ENCODE data around the gene TEKT2.

The TEKT2 gene

DNA sequence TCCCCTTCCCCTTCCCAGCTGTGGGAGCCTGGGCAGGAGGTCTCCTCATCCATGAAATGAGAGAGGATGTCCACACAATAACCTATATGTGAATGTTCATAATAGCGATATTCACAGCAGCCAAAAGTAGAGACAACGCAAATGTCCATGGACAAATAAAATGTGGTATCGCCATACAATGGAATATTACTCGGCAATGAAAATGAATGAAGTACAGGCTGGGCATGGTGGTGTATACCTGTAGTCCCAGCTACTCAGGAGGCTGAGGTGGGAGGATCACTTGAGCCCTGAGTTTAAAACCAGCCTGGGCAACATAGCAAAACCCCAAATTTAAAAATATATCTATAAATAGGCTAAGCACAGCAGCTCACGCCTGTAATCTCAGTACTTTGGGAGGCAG, 17.7 kb downstream of the TEKT2 start:
- in situ Hi-C loops (cut with MboI; ENCODE audit: low sequenced_read_pairs), result loop anchor here (10.0 kb wide), 1 partner anchor 313 kb away; no protein-coding TSS in a partner anchor

DNA sequence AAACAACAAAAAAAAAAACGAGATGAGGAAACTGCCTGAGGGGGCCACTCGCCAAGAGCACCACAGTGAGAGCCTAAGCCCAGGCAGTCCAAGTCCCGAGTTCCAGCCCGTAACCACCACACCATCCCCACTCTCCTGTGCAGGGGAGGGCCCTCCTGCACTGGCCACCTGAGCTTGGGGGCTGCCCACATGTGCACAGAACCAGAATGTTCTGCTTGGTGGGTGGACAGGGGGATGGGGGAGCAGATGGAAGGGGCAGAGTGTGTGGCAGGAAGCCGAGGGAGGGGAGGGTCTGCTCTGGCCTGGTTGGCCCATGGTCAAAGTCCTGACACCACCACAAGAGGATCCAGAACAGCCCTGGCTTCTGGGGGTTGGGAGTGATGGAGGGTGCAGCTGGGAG, 22.4 kb downstream of the TEKT2 start:
- in situ Hi-C loops (cut with MboI; ENCODE audit: low sequenced_read_pairs), result loop anchor here (10.0 kb wide), 1 partner anchor 309 kb away; no protein-coding TSS in a partner anchor

DNA sequence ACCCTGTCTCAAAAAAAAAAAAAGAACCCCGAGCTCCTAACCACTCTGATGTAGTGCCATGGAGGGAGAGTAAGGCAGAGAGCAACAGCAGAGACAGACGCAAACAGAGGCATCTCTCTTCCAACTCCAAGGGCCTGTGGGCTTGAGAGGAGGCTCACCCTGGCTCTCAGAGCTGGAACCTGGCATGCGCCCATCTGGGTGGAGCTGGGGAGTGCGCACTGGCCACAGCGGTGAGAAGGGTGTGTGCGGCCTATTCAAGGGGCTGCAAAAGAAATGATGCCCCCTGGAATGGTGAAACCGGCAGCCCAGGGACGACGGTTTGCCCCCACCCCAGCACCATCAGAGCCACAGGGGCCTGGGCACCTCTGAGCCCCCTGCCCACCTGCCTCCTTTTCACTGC, 23.5 kb downstream of the TEKT2 start:
- in situ Hi-C loops (cut with MboI; ENCODE audit: low sequenced_read_pairs), result loop anchor here (10.0 kb wide), 1 partner anchor 307 kb away; no protein-coding TSS in a partner anchor

DNA sequence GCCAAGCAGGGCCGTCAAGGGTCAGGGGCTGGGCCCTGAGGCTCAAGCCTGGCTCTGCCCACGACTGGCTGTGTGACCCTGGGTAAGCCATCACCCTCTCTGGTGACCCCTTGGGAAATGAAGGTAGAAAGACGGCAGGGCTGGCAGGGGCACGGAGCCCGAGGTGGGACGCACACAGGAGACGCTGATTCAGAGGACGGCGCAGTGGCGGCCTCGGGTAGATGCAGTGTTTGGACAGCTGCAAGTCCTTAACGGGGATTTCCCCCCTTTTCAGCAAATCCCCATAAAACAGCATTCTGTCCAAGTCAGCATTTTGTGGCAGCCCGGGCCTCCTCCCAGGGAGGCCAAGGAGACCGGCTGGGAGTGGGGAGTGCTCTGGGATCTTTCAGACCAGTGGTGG, 24.4 kb downstream of the TEKT2 start:
- in situ Hi-C loops (cut with MboI; ENCODE audit: low sequenced_read_pairs), result loop anchor here (10.0 kb wide), 1 partner anchor 306 kb away; no protein-coding TSS in a partner anchor

DNA sequence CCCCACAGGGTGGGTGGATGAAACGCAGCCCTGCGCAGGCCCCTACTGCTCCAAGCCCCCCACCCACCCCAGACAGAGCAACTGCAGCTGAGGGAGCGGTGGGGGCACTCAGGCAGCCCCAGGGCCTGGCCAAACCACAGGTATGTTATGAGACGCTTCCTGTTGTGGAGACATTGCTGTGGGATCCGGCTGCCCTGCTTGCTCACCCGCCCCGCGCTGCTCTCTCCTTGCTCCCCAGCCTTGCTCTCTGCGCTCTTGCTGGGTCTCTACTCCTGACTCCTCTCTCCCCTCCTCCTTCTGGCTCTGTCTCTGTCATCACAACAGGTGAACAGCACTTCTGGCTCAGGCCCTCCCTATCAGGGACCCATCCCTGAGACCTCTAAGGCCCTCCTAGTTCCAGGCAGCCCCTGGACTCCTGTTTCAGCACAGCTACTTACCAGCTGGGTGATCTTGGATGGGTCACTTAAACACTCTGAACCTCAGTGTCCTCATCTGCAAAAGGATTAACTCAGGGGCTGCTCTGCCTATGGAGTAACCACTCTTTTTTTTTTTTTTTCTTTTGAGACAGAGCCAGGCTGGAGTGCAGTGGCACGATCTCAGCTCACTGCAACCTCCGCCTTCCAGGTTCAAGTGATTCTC, 25.3 kb downstream of the TEKT2 start:
- in situ Hi-C loops (cut with MboI; ENCODE audit: low sequenced_read_pairs), result loop anchor here (10.0 kb wide), 1 partner anchor 306 kb away; no protein-coding TSS in a partner anchor

DNA sequence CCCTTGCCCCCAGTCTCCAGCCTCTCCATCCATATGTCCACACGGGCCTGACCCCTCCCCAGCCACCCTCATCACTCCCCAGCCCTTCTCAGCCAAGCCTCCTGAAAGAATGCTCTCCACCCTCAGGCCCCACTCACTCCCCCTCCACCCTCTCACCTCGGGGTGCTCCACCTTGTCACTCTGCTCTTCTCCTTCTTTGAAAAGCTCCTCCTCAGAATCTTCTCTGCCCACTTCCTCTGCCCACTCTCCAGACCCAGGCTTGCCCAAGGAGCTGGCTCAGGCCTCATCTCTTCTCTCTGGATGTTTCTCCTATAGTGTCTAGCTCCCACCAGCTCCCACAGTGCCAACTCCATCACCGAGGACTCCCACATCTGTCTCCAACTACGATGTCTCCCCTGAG, 27.3 kb downstream of the TEKT2 start:
- in situ Hi-C loops (cut with MboI; ENCODE audit: low sequenced_read_pairs), result no loop called here

DNA sequence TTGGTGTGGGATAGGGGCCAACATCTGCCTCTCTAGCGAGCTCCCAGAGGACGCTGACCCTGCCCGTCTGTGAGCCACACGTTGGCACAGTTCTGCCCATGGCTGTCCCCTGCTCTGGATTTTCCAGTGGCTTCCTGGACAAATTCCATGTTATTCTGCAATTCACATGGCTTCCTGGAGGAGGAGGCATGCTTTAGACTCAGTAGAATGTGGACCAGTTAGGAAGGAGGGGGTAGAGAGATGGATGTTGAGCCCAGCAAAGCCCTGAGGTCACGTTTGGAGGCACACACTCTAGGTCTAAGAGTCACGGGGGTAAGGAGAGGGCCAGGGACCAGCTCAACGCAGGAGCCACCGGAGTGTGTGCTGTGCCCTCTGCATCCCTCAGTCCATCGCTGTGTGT, 28.9 kb downstream of the TEKT2 start:
- in situ Hi-C loops (cut with MboI; ENCODE audit: low sequenced_read_pairs), result no loop called here

DNA sequence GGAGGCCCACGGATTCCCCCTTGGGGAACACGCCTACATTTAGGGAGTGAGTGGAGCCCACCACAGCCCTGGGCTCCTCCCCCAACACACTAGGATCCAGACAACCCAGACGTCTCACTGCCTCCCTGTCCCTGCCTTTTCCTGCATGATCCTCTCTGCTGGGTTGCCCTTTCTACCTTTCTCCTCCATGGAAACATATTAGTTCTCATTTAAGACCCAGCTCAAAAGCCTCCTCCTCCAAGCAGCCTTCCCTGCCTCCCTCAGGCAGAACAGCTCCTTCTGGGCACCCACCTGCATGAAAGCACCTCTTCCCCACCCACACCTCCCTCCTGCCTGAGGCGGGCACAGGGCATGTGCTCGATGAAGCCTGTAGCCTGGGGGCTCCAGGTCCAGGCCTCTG, 30.5 kb downstream of the TEKT2 start:
- in situ Hi-C loops (cut with MboI; ENCODE audit: low sequenced_read_pairs), result no loop called here

DNA sequence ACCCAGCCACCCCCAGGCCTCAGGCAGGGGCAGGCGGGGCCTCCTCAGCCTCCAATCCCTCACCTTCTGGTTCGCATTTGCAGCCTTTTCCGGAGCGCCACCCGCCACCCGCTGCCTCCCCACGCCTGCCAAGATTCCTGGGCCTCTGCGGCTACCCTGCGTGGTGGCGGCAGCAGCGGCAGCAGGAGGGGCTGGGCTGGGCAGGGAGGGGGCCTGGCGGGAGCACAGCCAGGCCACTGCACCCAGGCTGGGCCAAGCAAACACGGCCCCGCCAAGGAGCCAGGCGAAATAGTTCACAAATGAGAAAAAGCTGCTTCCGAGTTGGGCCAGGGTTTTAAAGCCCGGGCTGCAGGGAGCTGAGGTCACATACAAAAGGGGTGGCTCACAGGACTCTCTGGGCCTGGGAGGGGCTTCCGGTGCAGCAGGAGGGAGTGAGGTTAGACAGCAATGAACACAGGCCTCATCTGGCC, 31.3 kb downstream of the TEKT2 start:
- in situ Hi-C loops (cut with MboI; ENCODE audit: low sequenced_read_pairs), result no loop called here

DNA sequence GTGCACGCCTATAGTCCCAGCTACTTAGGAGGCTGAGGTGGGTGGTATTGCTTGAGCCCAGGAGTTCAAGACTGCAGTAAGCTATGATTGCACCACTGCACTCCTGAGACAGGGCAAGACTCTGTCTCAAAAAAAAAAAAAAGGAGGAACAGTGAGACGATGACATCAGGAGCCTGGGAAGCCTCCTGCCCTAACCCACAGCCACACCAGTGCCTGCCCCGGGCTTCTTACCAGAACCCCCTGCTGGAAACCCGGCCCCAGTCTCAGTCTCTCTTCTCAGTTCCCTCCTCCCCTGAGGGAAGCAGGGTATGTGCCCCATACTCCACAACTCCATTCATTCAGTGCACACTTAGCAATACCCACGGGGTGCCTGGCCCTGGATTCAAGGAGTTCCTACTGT, 32.0 kb downstream of the TEKT2 start:
- in situ Hi-C loops (cut with MboI; ENCODE audit: low sequenced_read_pairs), result no loop called here

DNA sequence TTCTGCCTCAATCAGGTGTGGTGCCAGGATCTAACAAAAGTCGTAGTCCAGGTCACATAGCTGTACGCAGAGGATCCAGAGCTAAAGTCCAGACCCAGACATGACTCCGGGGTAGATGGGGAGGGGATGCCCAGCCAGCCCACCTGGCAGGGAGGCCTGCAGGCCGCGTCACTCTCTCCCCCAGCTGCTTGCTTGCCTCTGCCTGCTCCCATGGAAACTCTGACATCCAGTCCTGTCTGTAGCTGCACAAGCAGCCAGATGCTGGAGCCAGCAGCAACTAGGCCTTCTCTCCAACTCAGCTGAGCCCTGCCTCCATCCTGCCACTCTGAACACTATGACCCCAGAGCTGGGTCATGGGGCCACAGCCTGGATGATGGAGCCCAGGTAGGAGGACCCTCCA, 33.0 kb downstream of the TEKT2 start:
- in situ Hi-C loops (cut with MboI; ENCODE audit: low sequenced_read_pairs), result no loop called here

DNA sequence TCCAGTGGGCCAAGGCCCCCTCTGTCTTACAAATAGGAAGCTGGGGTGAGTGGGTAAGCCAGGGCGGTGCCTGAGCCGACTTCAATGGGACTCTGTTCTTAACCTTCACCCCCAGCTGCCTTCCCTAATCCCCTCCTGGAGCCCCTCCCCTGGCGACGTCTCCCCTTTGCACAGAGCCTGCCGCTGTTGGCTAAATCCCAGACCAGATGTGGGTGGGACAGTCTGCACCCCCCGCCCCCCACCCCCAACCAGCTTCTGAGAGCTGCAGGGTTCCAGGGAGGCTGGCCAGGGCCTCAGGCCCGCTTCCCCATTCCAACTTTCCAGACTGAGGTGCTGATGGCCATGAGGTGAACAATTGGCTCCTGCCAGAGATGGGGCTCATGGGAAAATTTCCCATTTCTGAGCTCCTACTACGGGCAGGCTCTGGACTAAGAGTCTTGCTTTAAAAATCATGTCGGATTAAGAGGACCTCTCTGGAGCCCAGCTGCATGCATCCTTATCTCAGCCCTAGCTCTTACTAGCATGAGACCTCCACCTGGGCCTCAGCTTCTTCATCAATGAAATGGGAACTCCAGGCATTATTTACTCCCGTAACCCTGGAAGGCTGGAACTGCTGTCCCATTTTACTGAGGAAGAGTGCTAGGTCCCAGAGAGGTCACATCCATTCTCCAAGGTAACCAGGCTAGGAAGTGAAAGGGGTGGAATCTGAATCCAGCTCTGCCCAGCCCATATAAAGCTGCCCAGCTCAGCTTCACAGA, 34.7 kb downstream of the TEKT2 start:
- in situ Hi-C loops (cut with MboI; ENCODE audit: low sequenced_read_pairs), result no loop called here

DNA sequence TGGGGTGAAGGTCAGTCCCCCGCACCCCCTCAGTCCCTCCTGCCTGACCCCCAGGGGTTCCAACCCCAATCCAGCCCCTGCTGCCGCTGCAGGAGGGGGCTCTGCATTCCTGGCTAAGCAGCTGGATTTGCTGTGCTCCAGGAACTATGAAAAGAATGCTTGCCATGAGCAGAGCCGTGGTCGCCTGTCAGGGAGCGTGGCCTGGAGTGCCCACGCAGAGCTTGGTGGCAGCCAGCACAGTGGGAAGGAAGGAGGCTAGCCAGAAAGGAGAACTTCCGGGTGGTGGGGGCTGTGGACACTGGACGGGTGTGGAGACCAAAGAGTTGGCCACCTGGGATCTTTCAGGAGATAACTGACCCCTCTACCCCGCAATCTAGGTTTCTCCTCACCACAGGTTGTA, 35.6 kb downstream of the TEKT2 start:
- in situ Hi-C loops (cut with MboI; ENCODE audit: low sequenced_read_pairs), result no loop called here

DNA sequence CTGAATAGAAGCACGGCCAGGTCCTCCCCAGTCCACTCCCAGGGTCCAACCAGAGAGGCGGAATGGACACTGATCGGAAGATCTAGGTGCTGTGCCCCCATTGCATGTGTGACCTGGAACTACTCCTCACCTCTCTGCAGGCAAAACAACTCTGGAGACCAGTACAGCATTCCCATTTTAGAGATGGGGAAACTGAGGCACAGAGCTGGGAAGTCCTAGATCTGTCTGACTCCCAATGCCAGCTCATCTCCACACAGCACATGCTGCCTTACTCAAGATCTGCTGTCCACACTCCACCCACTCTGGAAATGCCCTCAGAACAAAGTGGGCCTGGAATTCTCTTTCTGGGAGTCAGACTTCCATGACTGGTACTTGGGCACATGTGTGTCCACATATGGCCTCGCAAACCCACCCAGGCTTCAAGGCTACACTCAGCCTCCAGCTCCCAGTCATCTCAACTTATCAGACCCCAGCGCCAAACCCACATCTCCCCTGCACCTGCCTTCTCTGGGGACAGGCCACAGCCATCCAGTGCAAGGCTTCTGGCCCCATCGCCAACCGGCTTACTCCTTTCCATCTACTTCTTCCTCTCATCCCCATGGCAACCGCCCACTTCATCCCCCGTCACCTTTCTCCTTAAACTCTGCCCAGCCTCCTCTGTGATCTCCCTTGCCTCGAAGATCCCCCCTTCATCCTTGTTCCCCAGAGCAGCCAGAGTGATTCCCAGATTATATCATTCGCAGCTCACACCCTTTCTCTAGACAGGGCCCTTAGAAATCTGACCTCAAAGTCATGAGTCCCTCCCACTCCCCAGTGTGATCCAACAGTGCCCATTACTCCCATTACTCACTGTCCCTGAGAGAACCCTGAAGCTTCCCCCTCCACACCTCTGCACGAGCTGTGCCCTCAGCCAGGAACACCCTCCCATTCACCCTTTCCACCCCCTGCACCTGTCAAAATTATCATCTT, 38.5 kb downstream of the TEKT2 start:
- in situ Hi-C loops (cut with MboI; ENCODE audit: low sequenced_read_pairs), result no loop called here

DNA sequence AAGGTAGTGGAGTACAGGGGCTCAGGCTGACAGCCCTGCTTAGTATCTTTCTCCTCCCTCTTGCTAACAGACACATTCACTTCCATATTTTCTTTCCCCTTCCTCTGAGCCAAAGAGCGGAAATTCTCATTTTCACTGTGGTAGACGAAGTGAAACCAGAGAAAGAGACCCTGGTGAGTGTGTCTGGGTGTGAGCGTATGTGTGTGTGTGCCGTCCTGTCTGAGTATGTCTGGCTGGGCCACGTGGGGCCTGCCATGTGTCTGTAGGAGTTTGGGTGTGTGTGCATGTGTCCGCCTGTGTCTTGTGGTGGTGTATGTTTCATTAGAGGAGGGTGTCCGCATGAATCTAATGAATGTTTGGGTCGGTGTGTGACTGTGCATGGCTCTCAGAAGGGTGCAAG, 39.5 kb downstream of the TEKT2 start:
- in situ Hi-C loops (cut with MboI; ENCODE audit: low sequenced_read_pairs), result no loop called here

DNA sequence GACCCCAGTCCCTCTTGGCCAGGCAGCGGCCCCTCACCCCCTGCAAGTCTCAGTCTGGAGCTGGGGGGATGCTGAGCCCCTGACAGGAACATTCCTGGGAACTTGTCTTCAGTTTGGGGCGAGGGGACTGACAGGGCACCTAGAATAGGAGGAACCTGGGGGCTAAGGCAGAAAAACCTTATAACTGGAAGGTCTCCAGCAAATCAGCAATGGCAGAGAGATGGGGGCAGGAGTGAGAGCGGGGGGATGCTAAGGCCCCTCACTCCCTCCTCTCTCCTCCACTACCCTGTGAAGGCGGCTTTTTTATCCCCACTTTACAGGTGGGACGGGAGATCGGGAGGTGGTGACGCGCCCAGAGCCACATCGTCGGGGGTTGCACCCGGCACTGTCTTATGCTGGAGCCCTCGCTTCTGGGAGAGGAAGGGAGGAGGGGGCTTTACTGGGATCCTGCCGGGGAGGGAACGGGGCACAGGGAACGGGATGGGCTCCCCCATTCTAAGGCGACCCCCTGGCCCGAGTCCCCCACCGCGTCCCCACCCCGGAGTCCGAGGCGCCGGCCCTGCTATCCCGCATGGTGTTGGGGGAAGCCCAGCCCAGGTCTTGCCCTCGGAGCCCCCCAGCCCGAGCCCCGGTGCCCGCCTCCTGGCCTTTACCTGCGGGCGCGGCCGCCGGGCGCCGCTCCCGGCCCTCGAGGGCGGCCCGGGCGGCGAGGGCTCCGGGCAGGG, 40.7 kb downstream of the TEKT2 start:
- in situ Hi-C loops (cut with MboI; ENCODE audit: low sequenced_read_pairs), result no loop called here

DNA sequence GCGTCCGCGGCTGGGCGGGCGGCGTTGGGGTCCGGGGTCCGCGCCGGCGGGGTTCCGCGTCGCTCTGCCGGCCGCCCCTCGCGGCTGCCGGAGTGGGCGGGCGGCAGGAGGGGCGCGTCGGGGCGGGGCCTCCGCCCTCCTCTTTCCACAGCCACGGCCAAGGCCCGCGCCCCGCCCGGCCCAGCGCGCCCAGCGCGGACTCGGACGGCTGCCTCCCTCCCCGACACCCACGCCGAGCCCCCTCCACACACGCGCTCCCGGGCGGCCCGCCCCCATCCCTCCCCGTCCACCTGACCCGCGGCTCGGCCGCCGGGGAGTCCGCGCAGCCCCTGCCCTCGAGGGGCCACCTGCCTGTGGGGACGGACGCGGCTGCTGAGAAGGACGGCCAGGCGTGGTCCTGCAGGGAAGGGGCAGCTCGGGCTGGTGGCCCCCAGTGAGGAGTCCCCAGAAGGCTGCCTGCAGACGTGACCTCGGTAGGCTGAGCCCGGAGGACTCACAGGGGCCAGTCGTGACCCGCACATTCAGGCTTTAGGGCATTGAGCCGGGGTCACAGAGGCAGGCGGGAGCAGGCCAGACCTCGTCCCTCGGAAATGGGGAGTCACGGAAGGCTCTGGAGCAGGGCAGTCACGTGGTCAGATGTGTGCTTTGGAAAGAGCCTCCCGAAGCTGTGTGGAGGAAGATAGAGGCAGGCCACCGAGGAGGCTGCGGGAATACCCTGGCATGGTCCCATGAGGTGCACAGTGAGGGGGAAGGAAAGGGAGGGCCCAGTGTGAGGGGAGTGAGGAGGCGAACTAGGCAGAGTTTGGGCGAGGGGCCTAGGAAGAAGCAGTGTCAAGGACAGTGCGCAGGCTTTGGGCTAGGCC, 41.5 kb downstream of the TEKT2 start, which contains the start of gene COL8A2:
Gene COL8A2 (minus strand): TSS at position 94 of the 863 bp plus-strand sequence. CDS start 24,980 bp downstream, outside the sequence.
- in situ Hi-C loops (cut with MboI; ENCODE audit: low sequenced_read_pairs), result no loop called here

DNA sequence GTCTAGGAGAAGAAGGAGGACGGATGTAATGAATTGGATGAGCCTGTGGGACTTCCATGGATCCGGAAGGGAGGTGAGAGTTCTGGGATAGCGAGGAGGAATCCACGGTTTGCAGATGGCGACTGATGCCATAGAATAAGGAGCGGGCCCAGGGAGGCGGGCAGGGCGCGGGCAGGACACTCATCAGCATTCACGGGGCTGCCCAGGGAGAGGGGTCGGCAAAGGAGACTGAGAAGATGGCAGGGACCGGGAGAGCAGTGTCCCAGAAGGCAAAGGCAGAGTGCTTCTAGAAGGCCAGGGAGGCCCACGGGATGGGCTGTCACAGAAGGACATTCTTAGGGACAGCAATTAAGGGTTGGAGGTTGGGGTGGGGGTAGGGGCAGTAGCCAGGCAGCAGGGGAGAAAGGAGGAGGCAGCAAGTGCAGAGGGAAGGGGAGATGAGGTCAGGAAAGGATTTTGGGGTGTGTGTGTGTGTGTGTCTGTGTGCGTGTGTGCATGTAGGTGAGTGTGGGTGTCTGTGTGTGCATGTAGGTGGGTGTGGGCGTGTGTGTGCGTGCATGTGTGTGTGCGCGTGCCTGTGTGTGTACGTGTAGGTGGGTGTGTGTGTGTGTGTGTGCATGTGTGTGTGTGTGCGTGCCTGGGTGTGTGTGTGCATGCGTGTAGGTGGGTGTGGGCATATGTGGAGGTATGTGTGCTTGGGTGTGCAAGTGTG, 42.3 kb downstream of the TEKT2 start:
- in situ Hi-C loops (cut with MboI; ENCODE audit: low sequenced_read_pairs), result no loop called here

Data from HL-60/S4 (cell line).